ENCODE data around the gene ARHGAP23.

The ARHGAP23 gene

GRCh38 chr17:38464251-38464722 lies 36.0 kb downstream of the ARHGAP23 start:
- POLR2A ChIA-PET, result interaction anchor here (1.0 to 2.1 kb wide), 4 partner anchors 9 to 38 kb away, joined by 4 to 43 read pairs (median 15); no protein-coding TSS in a partner anchor
- peak overlapping the region; percentile 42 for H3K4me3 ChIP-seq (ENCODE audit: low read depth, low read length)
- DNase-seq (ENCODE audit: low read depth, low spot score), result no peak
- TF ChIP-seq, protein P1, sequence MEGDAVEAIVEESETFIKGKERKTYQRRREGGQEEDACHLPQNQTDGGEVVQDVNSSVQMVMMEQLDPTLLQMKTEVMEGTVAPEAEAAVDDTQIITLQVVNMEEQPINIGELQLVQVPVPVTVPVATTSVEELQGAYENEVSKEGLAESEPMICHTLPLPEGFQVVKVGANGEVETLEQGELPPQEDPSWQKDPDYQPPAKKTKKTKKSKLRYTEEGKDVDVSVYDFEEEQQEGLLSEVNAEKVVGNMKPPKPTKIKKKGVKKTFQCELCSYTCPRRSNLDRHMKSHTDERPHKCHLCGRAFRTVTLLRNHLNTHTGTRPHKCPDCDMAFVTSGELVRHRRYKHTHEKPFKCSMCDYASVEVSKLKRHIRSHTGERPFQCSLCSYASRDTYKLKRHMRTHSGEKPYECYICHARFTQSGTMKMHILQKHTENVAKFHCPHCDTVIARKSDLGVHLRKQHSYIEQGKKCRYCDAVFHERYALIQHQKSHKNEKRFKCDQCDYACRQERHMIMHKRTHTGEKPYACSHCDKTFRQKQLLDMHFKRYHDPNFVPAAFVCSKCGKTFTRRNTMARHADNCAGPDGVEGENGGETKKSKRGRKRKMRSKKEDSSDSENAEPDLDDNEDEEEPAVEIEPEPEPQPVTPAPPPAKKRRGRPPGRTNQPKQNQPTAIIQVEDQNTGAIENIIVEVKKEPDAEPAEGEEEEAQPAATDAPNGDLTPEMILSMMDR (IDR thresholded peaks at IDR 0.05; ENCODE audit: insufficient read depth, low read length, missing control alignments), result no peak
- CTCF ChIA-PET, result interaction anchor here (1.2 to 1.7 kb wide), 5 partner anchors 8 to 21 kb away, joined by 3 to 14 read pairs (median 6); no protein-coding TSS in a partner anchor

DNA sequence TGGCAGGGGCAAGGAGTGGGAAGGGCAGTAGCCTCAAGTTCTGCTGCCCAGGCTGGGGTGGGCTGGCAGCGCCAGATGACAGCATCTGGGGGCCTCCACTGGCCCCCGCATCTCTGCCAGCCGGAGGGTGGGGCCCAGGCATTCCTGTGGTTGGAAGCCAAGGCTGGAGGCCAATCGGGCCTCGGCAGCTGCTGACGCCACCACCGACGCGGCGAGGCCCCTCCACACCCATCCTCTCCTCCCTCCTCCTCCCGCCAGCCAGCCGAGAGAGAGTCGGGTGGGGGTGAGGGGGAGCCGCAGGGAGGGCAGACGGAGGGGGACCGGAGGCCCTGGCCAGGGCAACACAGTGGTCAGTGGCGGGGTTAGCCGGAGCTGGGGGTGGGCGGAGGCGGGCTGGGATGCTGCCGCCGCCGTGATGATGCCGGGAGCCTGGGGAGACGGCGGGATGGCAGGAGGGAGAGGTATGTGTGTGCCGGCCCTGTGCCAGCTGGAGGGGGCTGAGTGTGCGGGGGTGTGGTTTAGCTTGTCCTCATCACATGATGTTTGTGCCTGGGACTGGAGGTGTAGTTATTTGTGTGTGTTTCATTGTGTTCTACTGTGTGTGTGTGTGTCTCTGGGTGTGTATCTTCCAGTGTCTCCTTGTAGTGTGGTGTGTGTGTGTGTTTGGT lies 36.6 kb downstream of the ARHGAP23 start:
- H3K4me3 ChIP-seq (ENCODE audit: low read depth, low read length), result peak overlapping the region; percentile 66
- peak; percentile 74 for DNase-seq (ENCODE audit: low read depth, low spot score)
- TF ChIP-seq, protein P1 (IDR thresholded peaks at IDR 0.05; ENCODE audit: insufficient read depth, low read length, missing control alignments), result no peak
- ChIA-PET CTCF (interaction anchor here (0.9 to 1.7 kb wide), 9 partner anchors 9 to 44 kb away, joined by 3 to 14 read pairs (median 4); no protein-coding TSS in a partner anchor), POLR2A (interaction anchor here (0.6 to 2.1 kb wide), 6 partner anchors 10 to 688 kb away, joined by 3 to 43 read pairs (median 4); partner anchors contain the start of gene SOCS7)

GRCh38 chr17:38465391-38466345 lies 37.4 kb downstream of the ARHGAP23 start:
- DNase-seq (ENCODE audit: low read depth, low spot score), result no peak
- CTCF ChIA-PET, result interaction anchor here (0.9 to 1.7 kb wide), 10 partner anchors 10 to 43 kb away, joined by 3 to 14 read pairs (median 4); no protein-coding TSS in a partner anchor
- POLR2A ChIA-PET, result interaction anchor here (1.2 to 2.1 kb wide), 4 partner anchors 11 to 114 kb away, joined by 3 to 43 read pairs (median 15); partner anchors contain the start of gene SOCS7
- H3K4me3 ChIP-seq (ENCODE audit: low read depth, low read length), result peak overlapping the region; percentile 66
- TF ChIP-seq, protein P1 (IDR thresholded peaks at IDR 0.05; ENCODE audit: insufficient read depth, low read length, missing control alignments), result no peak

DNA sequence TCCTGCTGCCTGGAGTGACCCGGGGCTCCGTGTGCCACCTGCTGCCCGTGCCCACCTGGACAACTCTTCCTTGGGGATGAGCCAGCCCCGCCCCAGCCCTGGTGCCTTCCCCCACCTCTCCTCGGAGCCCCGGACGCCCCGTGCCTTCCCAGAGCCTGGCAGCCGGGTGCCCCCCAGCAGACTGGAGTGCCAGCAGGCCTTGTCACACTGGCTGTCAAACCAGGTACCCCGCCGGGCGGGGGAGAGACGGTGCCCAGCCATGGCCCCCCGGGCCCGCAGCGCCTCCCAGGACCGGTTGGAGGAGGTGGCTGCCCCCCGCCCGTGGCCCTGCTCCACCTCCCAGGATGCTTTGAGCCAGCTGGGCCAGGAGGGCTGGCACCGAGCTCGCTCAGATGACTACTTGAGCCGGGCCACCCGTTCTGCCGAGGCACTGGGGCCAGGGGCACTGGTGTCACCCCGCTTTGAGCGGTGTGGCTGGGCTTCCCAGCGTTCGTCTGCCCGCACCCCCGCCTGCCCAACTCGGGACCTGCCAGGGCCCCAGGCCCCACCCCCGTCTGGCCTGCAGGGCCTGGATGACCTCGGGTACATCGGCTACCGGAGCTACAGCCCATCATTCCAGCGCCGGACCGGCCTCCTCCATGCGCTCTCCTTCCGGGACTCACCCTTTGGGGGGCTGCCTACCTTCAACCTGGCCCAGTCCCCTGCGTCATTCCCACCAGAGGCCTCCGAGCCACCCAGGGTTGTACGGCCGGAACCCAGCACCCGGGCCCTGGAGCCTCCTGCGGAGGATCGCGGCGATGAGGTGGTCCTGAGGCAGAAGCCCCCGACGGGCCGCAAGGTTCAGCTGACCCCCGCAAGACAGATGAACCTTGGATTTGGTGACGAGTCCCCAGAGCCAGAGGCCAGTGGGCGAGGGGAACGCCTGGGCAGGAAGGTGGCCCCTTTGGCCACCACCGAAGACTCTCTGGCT lies 38.4 kb downstream of the ARHGAP23 start:
- ChIA-PET POLR2A (no interaction called here), CTCF (interaction anchor here (1.2 kb wide), 2 partner anchors 11 to 26 kb away, joined by 3 to 4 read pairs; no protein-coding TSS in a partner anchor)
- DNase-seq (ENCODE audit: low read depth, low spot score), result no peak
- TF ChIP-seq, protein P1 (IDR thresholded peaks at IDR 0.05; ENCODE audit: insufficient read depth, low read length, missing control alignments), result no peak
- peak overlapping the region; percentile 66 for H3K4me3 ChIP-seq (ENCODE audit: low read depth, low read length)

GRCh38 chr17:38467491-38467890 lies 39.2 kb downstream of the ARHGAP23 start:
- POLR2A ChIA-PET, result no interaction called here
- TF ChIP-seq, protein P1 (IDR thresholded peaks at IDR 0.05; ENCODE audit: insufficient read depth, low read length, missing control alignments), result no peak
- DNase-seq (ENCODE audit: low read depth, low spot score), result no peak
- no peak overlapping the region for H3K4me3 ChIP-seq (ENCODE audit: low read depth, low read length)
- CTCF ChIA-PET, result interaction anchor here (1.2 kb wide), 2 partner anchors 11 to 27 kb away, joined by 3 to 4 read pairs; no protein-coding TSS in a partner anchor
